ENCODE measurements around the gene TCF19. TPM values are rescaled to one million over a fixed set of nuclear protein-coding genes. Genes with fewer than 3 reads are reported as not detected.
"Not testable (repeated sequence)": the region's sequence is repeated elsewhere in the genome, so short reads cannot be mapped to it uniquely, and the experiment has no call there.

Gene TCF19
- total RNA-seq, 3 donors from 2014 or later, result 5.3 to 13.2 (median 7.3) TPM

GRCh38 chr6:31194061-31194834 is 35.9 kb downstream of the TCF19 start:
- Histone ChIP-seq H3K36me3 (ENCODE audit: low read depth) (no peaks in the 10 kb centered on the region), H3K4me1 (ENCODE audit: low read depth) (peaks cover 13% of the 10 kb centered on the region), H3K9me3 (no peaks in the 10 kb centered on the region), H3K4me3 (no peak overlapping the region)
- no peak for TF ChIP-seq CTCF (IDR thresholded peaks at IDR 0.05)
- DNase-seq (no peak), ATAC-seq (no peak)
- intact Hi-C loops (cut with DNase I, micrococcal nuclease), result loop anchor here (5.0 to 10.0 kb wide), 2 partner anchors 57 to 171 kb away; partner anchors contain the start of gene PSORS1C2 (in 2 of the 2)

GRCh38 chr6:31195308-31195979 is 37.1 kb downstream of the TCF19 start:
- DNase-seq; H3K36me3 ChIP-seq (ENCODE audit: low read depth); ATAC-seq; H3K9me3 ChIP-seq; H3K4me3 ChIP-seq: not testable (repeated sequence)
- intact Hi-C loops (cut with DNase I, micrococcal nuclease), result loop anchor here (5.0 to 10.0 kb wide), 2 partner anchors 169 to 172 kb away; no protein-coding TSS in a partner anchor
- H3K4me1 ChIP-seq (ENCODE audit: low read depth), result peaks cover 13% of the 10 kb centered on the region

GRCh38 chr6:31196251-31197022 is 38.0 kb downstream of the TCF19 start:
- not testable (repeated sequence) for H3K9me3 ChIP-seq; ATAC-seq; DNase-seq; H3K36me3 ChIP-seq (ENCODE audit: low read depth)
- peaks cover 13% of the 10 kb centered on the region for H3K4me1 ChIP-seq (ENCODE audit: low read depth)
- intact Hi-C loops (cut with DNase I, micrococcal nuclease), result loop anchor here (5.0 to 10.0 kb wide), 2 partner anchors 168 to 171 kb away; no protein-coding TSS in a partner anchor
- peak overlapping the region; percentile 40 for H3K4me3 ChIP-seq

GRCh38 chr6:31197559-31198305 is 39.3 kb downstream of the TCF19 start:
- intact Hi-C loops (cut with DNase I, micrococcal nuclease), result loop anchor here (5.0 to 10.0 kb wide), 2 partner anchors 167 to 170 kb away; no protein-coding TSS in a partner anchor
- no peaks in the 10 kb centered on the region for H3K9me3 ChIP-seq
- ATAC-seq, result peak; percentile 85
- H3K4me3 ChIP-seq, result peak overlapping the region; percentile 40
- no peaks in the 10 kb centered on the region for H3K36me3 ChIP-seq (ENCODE audit: low read depth)
- TF ChIP-seq CTCF (IDR thresholded peaks at IDR 0.05), result no peak
- peak; percentile 92 to 97 (median 97) for DNase-seq
- H3K4me1 ChIP-seq (ENCODE audit: low read depth), result peaks cover 23% of the 10 kb centered on the region

- H3K4me3 ChIP-seq; DNase-seq; H3K36me3 ChIP-seq (ENCODE audit: low read depth); ATAC-seq; H3K9me3 ChIP-seq: not testable (repeated sequence)
- intact Hi-C loops (cut with DNase I, micrococcal nuclease), result loop anchor here (5.0 to 10.0 kb wide), 2 partner anchors 166 to 168 kb away; no protein-coding TSS in a partner anchor
- peaks cover 34% of the 10 kb centered on the region for H3K4me1 ChIP-seq (ENCODE audit: low read depth)
Measured at GRCh38 chr6:31199105-31199452, 40.7 kb downstream of the TCF19 start.

- TF ChIP-seq CTCF (IDR thresholded peaks at IDR 0.05), result no peak
- DNase-seq, result peak in 2 of 3 donors; percentile 47 to 54
- Histone ChIP-seq H3K36me3 (ENCODE audit: low read depth) (no peaks in the 10 kb centered on the region), H3K4me1 (ENCODE audit: low read depth) (peaks cover 36% of the 10 kb centered on the region), H3K9me3 (no peaks in the 10 kb centered on the region), H3K4me3 (no peak overlapping the region)
- intact Hi-C loops (cut with DNase I, micrococcal nuclease), result no loop called here
- ATAC-seq, result peak; percentile 2
Measured at GRCh38 chr6:31202259-31203166, 44.1 kb downstream of the TCF19 start.

Measured in mucosa of descending colon (tissue), 3 donors.